Measurements from ENCODE around the gene RAD1. TPM values are rescaled to one million over a fixed set of nuclear protein-coding genes. Genes with fewer than 3 reads are reported as not detected.

The RAD1 gene
- total RNA-seq, 1 experiment from 2014 or later: 59.1 TPM

DNA sequence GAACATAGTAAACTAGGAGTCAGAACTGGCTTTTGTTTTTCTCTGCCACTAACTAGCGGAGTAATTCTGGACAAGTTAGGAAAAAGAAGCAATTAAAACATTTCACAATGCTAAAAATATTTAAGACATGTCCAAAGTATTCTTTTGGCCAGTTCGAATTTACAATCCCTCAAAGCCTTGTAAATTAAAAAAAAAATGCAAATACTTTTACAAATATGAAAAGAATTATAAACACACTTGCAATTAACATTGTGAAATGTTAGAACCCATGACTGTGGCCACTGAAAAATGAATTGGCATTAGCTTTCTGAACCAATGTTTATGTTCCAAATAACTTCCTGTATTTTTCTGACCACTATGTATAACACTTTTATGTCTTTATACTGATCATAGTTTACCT lies 2.2 kb downstream of the RAD1 start:
- Histone ChIP-seq H3K4me2 (ENCODE audit: low read depth, low read length, poor library complexity, severe bottlenecking) (peak overlapping the region; percentile 83), H3K9ac (ENCODE audit: low read length) (no peak overlapping the region), H3K27ac (ENCODE audit: low read length) (no peak overlapping the region), H3K36me3 (ENCODE audit: insufficient read depth, low read length) (peaks cover 38% of the 10 kb centered on the region), H3K9me3 (ENCODE audit: low read length) (no peaks in the 10 kb centered on the region), H2AFZ (ENCODE audit: low read length) (no peak overlapping the region), H3K4me3 (ENCODE audit: low read length) (peak overlapping the region; percentile 92; the same call in 1 of the 2 replicates), H3K4me1 (ENCODE audit: low read length) (peaks cover 28% of the 10 kb centered on the region), H3K9me2 (replicated peaks; ENCODE audit: insufficient read depth, low read length) (no peaks in the 10 kb centered on the region), H3K27me3 (ENCODE audit: low read length) (no peaks in the 10 kb centered on the region), H4K20me1 (ENCODE audit: insufficient read depth, low read depth, low read length) (peaks cover 7% of the 10 kb centered on the region; the same call in 1 of the 2 replicates), H3K79me2 (ENCODE audit: low read length) (peaks cover 68% of the 10 kb centered on the region)
- DNase-seq: no peak

DNA sequence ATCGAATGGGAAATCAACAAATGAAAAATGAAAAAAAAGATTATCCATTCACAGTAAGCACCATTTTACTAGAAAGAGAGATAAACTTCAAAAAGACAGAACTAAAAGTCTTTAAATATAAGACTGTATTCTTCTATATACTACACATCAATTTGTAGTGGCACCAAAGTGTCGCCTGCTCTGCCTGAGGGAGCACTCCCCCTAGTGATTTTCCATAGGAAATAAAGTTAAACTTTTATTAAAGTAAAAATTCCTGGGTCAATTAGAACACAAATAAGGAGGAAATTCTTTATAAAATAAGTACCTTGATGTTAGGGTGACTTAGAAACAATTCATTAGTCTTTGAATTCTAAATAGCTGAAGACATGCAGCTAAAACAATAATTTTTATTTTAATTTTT lies 9.7 kb downstream of the RAD1 start:
- DNase-seq: no peak
- Histone ChIP-seq H3K9me2 (replicated peaks; ENCODE audit: insufficient read depth, low read length) (no peaks in the 10 kb centered on the region), H3K4me1 (ENCODE audit: low read length) (no peaks in the 10 kb centered on the region), H3K4me2 (ENCODE audit: low read depth, low read length, poor library complexity, severe bottlenecking) (no peak overlapping the region), H3K27ac (ENCODE audit: low read length) (no peak overlapping the region), H3K9me3 (ENCODE audit: low read length) (no peaks in the 10 kb centered on the region), H2AFZ (ENCODE audit: low read length) (no peak overlapping the region), H3K27me3 (ENCODE audit: low read length) (no peaks in the 10 kb centered on the region), H4K20me1 (ENCODE audit: insufficient read depth, low read depth, low read length) (no peaks in the 10 kb centered on the region), H3K9ac (ENCODE audit: low read length) (no peak overlapping the region), H3K79me2 (ENCODE audit: low read length) (no peaks in the 10 kb centered on the region), H3K36me3 (ENCODE audit: insufficient read depth, low read length) (peaks cover 25% of the 10 kb centered on the region), H3K4me3 (ENCODE audit: low read length) (no peak overlapping the region)

DNA sequence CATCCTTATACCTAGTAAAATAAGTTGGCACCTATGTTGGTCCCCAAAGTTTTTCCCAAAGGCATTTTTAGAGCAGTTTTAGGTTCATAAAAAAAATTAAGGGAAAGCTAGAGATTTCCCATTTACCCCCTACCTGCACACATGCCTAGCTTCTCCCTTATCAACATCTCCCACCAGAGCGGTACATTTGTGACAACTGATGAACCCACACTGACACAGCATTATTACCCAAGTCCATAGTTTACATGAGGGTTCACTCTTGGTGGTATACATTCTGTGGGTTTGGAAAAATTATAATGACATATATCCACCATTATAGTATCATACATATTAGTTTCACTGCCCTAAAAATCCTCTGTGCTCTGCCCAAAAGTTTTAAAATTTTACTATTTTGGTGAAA lies 12.0 kb downstream of the RAD1 start:
- no peak overlapping the region for H3K27ac ChIP-seq (ENCODE audit: low read length)
- H3K4me2 ChIP-seq (ENCODE audit: low read depth, low read length, poor library complexity, severe bottlenecking): no peak overlapping the region
- no peaks in the 10 kb centered on the region for H3K4me1 ChIP-seq (ENCODE audit: low read length)
- no peaks in the 10 kb centered on the region for H3K9me3 ChIP-seq (ENCODE audit: low read length)
- H3K9me2 ChIP-seq (replicated peaks; ENCODE audit: insufficient read depth, low read length): no peaks in the 10 kb centered on the region
- no peak for DNase-seq
- no peak overlapping the region for H2AFZ ChIP-seq (ENCODE audit: low read length)
- H3K9ac ChIP-seq (ENCODE audit: low read length): no peak overlapping the region
- no peak overlapping the region for H3K4me3 ChIP-seq (ENCODE audit: low read length)
- no peaks in the 10 kb centered on the region for H3K27me3 ChIP-seq (ENCODE audit: low read length)
- H3K79me2 ChIP-seq (ENCODE audit: low read length): no peaks in the 10 kb centered on the region
- H4K20me1 ChIP-seq (ENCODE audit: insufficient read depth, low read depth, low read length): no peaks in the 10 kb centered on the region
- peaks cover 14% of the 10 kb centered on the region; the same call in 1 of the 2 replicates for H3K36me3 ChIP-seq (ENCODE audit: insufficient read depth, low read length)

DNA sequence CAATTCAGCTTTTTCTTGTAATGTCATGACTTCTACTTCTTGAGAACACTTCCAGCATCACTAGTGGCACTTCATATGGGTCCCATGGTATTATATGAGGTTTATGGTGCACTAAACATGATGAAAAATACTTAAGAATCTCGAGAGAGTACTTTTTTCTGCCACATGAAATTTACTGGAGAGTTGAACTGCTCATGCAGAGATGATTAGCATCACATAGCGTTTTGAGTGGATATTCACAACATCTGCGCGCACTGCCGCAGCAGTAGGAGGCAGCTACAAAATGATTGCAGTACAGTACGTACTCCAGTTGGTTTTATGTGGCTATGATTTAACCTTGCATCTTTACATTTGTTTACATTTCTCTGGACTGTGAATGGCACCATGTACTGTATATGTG lies 14.7 kb downstream of the RAD1 start:
- Histone ChIP-seq H3K27me3 (ENCODE audit: low read length) (no peaks in the 10 kb centered on the region), H3K9me3 (ENCODE audit: low read length) (no peaks in the 10 kb centered on the region), H3K9ac (ENCODE audit: low read length) (no peak overlapping the region), H3K9me2 (replicated peaks; ENCODE audit: insufficient read depth, low read length) (no peaks in the 10 kb centered on the region), H3K79me2 (ENCODE audit: low read length) (no peaks in the 10 kb centered on the region), H3K4me2 (ENCODE audit: low read depth, low read length, poor library complexity, severe bottlenecking) (no peak overlapping the region), H3K4me1 (ENCODE audit: low read length) (no peaks in the 10 kb centered on the region), H3K27ac (ENCODE audit: low read length) (no peak overlapping the region), H3K4me3 (ENCODE audit: low read length) (no peak overlapping the region), H2AFZ (ENCODE audit: low read length) (no peak overlapping the region), H3K36me3 (ENCODE audit: insufficient read depth, low read length) (peaks cover 7% of the 10 kb centered on the region; the same call in 1 of the 2 replicates), H4K20me1 (ENCODE audit: insufficient read depth, low read depth, low read length) (0 out of 2 replicates have a peak, but pooled peaks cover 3% of the 10 kb centered on the region)
- DNase-seq: no peak

DNA sequence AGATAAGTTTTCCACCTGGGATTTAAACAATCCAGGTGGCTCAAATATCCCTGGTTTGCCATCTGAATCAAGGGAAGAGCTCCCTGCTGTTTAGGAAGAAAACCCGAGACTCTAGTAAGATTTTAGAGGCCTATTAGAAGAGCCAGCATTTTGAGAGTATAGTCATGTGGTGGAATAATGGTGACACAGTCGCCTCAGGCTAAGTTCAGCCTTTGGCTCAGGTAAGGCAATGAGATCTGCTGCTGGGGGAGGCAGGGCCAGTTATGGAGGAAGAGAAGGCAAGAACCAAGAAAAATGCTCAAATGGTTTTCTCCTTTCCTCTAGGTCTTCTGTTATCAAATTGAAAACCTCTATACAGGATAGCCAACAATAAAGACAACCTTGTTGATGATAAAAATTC lies 16.2 kb downstream of the RAD1 start:
- no peak overlapping the region for H3K4me2 ChIP-seq (ENCODE audit: low read depth, low read length, poor library complexity, severe bottlenecking)
- H3K79me2 ChIP-seq (ENCODE audit: low read length): no peaks in the 10 kb centered on the region
- H3K36me3 ChIP-seq (ENCODE audit: insufficient read depth, low read length): no peaks in the 10 kb centered on the region
- H3K27ac ChIP-seq (ENCODE audit: low read length): no peak overlapping the region
- no peak overlapping the region for H3K4me3 ChIP-seq (ENCODE audit: low read length)
- DNase-seq: no peak
- no peaks in the 10 kb centered on the region for H3K4me1 ChIP-seq (ENCODE audit: low read length)
- no peaks in the 10 kb centered on the region for H3K27me3 ChIP-seq (ENCODE audit: low read length)
- H2AFZ ChIP-seq (ENCODE audit: low read length): no peak overlapping the region
- H3K9me3 ChIP-seq (ENCODE audit: low read length): no peaks in the 10 kb centered on the region
- no peaks in the 10 kb centered on the region for H3K9me2 ChIP-seq (replicated peaks; ENCODE audit: insufficient read depth, low read length)
- H3K9ac ChIP-seq (ENCODE audit: low read length): no peak overlapping the region
- 0 out of 2 replicates have a peak, but pooled peaks cover 3% of the 10 kb centered on the region for H4K20me1 ChIP-seq (ENCODE audit: insufficient read depth, low read depth, low read length)

DNA sequence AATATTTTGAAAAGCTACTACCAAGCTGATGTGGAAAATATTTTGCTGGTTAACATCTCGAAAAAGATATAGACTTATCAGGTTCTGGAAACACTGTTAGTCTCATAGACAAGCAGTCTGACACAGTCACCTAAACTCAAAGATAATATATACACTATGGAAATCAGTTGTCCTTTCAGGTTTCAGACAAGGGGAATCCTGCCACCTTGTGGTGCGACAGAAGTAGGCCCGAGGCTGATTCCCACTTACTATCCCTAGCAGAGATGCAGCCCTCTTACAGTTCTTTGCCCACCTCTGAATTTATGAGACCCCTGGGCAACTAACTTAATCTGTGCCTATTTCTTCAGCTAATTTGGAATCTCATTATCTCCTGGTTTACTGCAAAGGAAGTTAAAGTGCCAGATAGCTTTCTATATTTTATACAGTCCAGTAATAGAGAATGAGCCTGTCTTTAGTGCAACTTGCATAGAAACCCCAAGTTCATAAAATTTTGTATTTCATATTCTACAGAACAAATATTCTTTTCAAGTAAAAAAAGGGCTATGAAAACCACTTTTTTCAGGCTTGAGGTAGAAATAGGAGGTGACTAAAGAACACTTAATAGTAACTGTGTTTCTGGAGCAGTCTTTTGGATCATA lies 16.9 kb downstream of the RAD1 start:
- H3K4me2 ChIP-seq (ENCODE audit: low read depth, low read length, poor library complexity, severe bottlenecking): no peak overlapping the region

DNA sequence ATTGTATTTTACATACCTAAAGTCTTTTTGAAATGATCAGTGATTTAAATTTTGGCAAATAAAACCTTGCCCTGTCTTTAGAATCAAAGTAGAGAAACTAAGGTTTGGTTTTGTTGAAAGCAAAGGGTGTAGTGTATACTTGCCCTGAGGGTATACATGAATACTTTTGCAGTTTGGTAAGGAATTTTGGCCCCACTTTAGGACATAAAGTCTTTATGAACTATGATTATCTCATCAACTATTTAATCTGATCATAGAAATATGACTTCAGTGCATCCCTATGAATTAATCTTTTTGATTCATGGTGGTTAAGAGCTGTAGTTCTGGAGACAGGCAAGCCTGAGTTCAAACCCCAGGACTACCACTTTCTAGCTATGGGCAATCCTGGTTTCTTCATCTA lies 17.7 kb downstream of the RAD1 start:
- Histone ChIP-seq H3K4me3 (ENCODE audit: low read length) (no peak overlapping the region), H3K36me3 (ENCODE audit: insufficient read depth, low read length) (no peaks in the 10 kb centered on the region), H2AFZ (ENCODE audit: low read length) (no peak overlapping the region), H3K79me2 (ENCODE audit: low read length) (no peaks in the 10 kb centered on the region), H3K9me2 (replicated peaks; ENCODE audit: insufficient read depth, low read length) (no peaks in the 10 kb centered on the region), H4K20me1 (ENCODE audit: insufficient read depth, low read depth, low read length) (0 out of 2 replicates have a peak, but pooled peaks cover 3% of the 10 kb centered on the region), H3K9ac (ENCODE audit: low read length) (no peak overlapping the region), H3K27ac (ENCODE audit: low read length) (no peak overlapping the region), H3K9me3 (ENCODE audit: low read length) (no peaks in the 10 kb centered on the region), H3K4me2 (ENCODE audit: low read depth, low read length, poor library complexity, severe bottlenecking) (no peak overlapping the region), H3K4me1 (ENCODE audit: low read length) (no peaks in the 10 kb centered on the region), H3K27me3 (ENCODE audit: low read length) (no peaks in the 10 kb centered on the region)
- no peak for DNase-seq

More for the DNA sequence above, 16.9 kb downstream of the RAD1 start:
- no peak overlapping the region for H3K27ac ChIP-seq (ENCODE audit: low read length)
- H3K36me3 ChIP-seq (ENCODE audit: insufficient read depth, low read length): no peaks in the 10 kb centered on the region
- peak; percentile 80 for DNase-seq
- H4K20me1 ChIP-seq (ENCODE audit: insufficient read depth, low read depth, low read length): 0 out of 2 replicates have a peak, but pooled peaks cover 3% of the 10 kb centered on the region
- H3K4me3 ChIP-seq (ENCODE audit: low read length): no peak overlapping the region
- H3K9me2 ChIP-seq (replicated peaks; ENCODE audit: insufficient read depth, low read length): no peaks in the 10 kb centered on the region
- H3K9ac ChIP-seq (ENCODE audit: low read length): no peak overlapping the region
- no peak overlapping the region for H2AFZ ChIP-seq (ENCODE audit: low read length)
- no peaks in the 10 kb centered on the region for H3K79me2 ChIP-seq (ENCODE audit: low read length)
- H3K27me3 ChIP-seq (ENCODE audit: low read length): no peaks in the 10 kb centered on the region
- no peaks in the 10 kb centered on the region for H3K9me3 ChIP-seq (ENCODE audit: low read length)
- H3K4me1 ChIP-seq (ENCODE audit: low read length): no peaks in the 10 kb centered on the region

DNA sequence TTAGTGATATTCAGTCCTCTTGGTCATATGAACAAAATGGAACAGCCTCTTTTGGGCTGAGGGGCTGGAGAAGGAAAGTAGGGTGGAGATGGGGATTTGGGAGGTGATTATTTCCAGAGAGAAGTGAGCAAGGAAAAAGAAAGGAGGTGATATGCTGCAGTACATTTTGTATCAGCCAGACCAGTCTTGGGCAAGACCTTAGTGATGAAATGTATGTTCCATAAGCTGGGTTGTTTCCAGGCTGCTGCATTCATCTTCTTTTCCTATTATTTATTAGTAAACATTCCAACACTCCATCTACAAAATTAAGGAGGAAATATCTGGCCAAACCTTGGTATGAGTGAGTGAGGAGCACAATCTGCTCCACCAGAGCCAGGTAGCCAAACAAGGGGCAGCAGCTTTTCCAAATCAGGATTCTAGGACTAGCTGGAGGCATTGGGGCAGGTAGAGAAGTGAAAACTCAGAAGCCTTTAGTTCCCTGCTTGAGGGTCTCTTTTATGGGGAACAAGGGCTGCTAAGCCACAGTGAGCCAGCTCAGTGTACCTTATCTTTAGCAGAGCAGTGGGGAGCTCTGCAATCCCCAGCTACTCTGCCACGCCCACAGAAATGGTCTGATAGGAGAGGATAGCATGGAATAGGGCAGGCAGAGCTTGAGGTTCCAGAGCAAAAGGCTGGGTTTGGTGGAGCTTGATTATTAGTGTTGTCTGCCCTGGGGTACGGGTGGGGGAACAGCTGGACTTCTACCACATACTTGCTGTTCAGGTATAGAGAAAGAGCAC lies 19.5 kb downstream of the RAD1 start:
- Histone ChIP-seq H3K4me3 (ENCODE audit: low read length) (no peak overlapping the region), H3K4me2 (ENCODE audit: low read depth, low read length, poor library complexity, severe bottlenecking) (no peak overlapping the region), H3K27me3 (ENCODE audit: low read length) (no peaks in the 10 kb centered on the region), H3K9ac (ENCODE audit: low read length) (no peak overlapping the region), H3K27ac (ENCODE audit: low read length) (no peak overlapping the region), H3K36me3 (ENCODE audit: insufficient read depth, low read length) (no peaks in the 10 kb centered on the region), H4K20me1 (ENCODE audit: insufficient read depth, low read depth, low read length) (0 out of 2 replicates have a peak, but pooled peaks cover 3% of the 10 kb centered on the region), H3K9me2 (replicated peaks; ENCODE audit: insufficient read depth, low read length) (no peaks in the 10 kb centered on the region), H3K9me3 (ENCODE audit: low read length) (no peaks in the 10 kb centered on the region), H3K4me1 (ENCODE audit: low read length) (no peaks in the 10 kb centered on the region), H3K79me2 (ENCODE audit: low read length) (no peaks in the 10 kb centered on the region), H2AFZ (ENCODE audit: low read length) (no peak overlapping the region)
- DNase-seq: no peak

All from Karpas-422 (cell line).